ENCODE data around the gene COL18A1.

Gene COL18A1

DNA sequence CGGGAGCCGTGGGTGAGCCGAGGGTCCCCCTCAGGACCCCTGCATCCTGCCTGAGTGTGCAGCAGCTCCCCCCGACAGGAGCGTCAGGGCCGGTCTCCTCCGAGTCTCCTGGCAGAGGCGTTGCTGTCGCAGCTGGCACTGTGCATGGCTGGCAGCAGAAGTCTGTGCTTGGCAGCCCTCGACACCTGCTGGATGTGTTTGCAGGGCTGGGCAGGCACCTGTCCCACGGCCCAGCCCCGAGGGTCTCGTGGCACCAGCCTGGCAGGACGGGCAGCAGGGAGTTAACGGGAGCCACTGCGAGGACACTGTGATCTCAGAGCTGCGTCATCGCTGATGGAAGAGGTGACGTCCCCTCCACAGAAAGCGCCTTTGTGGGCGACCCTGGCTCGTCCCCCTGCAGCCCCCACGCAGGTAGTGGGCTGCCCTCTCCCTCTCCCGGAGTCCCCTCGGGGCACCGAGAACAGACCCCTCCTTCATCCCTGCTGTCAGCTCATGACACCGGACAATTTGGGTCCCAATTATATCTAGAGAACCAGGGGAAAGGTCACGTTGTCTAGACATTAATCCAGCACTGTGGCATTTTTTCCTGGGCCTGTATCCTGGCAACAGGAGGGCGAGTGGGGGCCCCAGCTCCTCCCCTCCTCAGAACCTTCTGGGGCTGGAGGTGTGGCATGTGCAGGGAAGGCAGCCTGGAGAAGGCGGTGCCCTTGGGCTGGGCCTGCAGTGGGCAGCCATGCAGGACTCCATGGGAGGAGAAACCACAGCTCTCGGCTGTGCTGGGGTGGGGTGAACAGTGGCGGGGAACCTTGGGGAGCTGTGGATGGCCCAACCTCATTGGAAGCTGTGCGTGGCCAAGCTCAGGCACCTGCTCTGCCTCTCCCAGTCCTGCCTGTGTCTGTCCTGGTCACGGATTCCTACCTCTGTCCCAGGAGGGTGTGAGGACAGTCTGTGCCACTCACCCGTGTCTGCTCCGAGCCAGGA, 15.4 kb downstream of the COL18A1 start:
- Histone ChIP-seq H3K27ac (ENCODE audit: low read length) (no peak overlapping the region), H3K4me3 (ENCODE audit: low read depth in 1 of 2, low read length in 2 of 2) (no peak overlapping the region), H2AFZ (ENCODE audit: low read depth, low read length) (no peak overlapping the region), H3K4me1 (ENCODE audit: insufficient read depth, low read length) (no peaks in the 10 kb centered on the region), H3K4me2 (ENCODE audit: insufficient read depth, low read length) (no peak overlapping the region), H3K9ac (ENCODE audit: low read depth, low read length) (no peak overlapping the region), H3K36me3 (ENCODE audit: insufficient read depth, low read length) (no peaks in the 10 kb centered on the region), H3K79me2 (ENCODE audit: insufficient read depth, low read length) (no peaks in the 10 kb centered on the region), H3K27me3 (ENCODE audit: insufficient read depth, low read length, poor library complexity) (no peaks in the 10 kb centered on the region), H4K20me1 (ENCODE audit: insufficient read depth, low read length) (peaks cover 4% of the 10 kb centered on the region; the same call in 1 of the 2 replicates), H3K9me3 (ENCODE audit: insufficient read depth, low read length, severe bottlenecking) (no peaks in the 10 kb centered on the region)
- ATAC-seq (ENCODE audit: insufficient read depth, low read depth) (no peak), DNase-seq (no peak)
- TF ChIP-seq EZH2 (IDR thresholded peaks at IDR 0.05; ENCODE audit: borderline replicate concordance, low read depth, low read length, severe bottlenecking) = no peak
- TF ChIP-seq, protein P1, sequence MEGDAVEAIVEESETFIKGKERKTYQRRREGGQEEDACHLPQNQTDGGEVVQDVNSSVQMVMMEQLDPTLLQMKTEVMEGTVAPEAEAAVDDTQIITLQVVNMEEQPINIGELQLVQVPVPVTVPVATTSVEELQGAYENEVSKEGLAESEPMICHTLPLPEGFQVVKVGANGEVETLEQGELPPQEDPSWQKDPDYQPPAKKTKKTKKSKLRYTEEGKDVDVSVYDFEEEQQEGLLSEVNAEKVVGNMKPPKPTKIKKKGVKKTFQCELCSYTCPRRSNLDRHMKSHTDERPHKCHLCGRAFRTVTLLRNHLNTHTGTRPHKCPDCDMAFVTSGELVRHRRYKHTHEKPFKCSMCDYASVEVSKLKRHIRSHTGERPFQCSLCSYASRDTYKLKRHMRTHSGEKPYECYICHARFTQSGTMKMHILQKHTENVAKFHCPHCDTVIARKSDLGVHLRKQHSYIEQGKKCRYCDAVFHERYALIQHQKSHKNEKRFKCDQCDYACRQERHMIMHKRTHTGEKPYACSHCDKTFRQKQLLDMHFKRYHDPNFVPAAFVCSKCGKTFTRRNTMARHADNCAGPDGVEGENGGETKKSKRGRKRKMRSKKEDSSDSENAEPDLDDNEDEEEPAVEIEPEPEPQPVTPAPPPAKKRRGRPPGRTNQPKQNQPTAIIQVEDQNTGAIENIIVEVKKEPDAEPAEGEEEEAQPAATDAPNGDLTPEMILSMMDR (IDR thresholded peaks at IDR 0.05; ENCODE audit: borderline replicate concordance, extremely low read depth, low read length, poor library complexity, severe bottlenecking) = no peak

DNA sequence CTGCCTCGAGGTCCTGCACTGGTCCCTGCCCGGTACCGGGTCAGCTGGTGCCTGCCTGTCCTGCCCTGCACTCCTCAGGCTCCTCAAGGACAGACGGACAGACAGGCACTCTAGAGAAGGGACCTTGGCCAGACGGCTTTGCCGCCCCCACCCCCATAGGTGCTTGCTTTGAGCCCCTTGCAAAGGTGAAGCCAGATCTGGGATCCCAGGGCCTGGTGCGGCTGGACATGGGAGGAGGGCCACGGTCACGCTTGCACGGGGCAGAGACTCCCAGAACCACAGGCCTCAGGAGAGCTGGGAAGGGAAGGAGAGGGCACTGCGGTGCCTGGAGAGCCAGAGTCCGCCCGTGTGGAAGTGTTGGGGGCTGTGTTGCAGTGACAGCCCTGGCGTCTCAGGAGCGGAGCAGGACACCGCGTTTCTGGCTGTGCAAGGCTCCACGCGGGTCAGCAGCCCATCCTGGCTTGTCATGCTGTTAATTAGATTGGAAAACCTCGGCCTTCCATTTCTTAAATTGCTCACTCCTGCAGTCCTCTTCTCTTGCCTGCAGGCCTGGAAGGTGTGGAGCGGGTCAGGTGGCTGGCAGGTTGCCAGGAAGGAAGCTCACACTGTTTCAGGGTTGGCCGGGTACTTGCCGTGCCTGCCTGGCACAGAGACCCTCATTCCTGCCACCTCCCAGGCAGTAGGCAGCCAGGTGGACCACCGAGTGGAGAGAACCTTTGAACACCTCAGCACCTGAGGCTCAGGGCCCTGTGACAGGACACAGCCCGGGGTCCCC, 16.3 kb downstream of the COL18A1 start:
- TF ChIP-seq, protein P1 (IDR thresholded peaks at IDR 0.05; ENCODE audit: borderline replicate concordance, extremely low read depth, low read length, poor library complexity, severe bottlenecking) = no peak
- TF ChIP-seq EZH2 (IDR thresholded peaks at IDR 0.05; ENCODE audit: borderline replicate concordance, low read depth, low read length, severe bottlenecking) = no peak
- Histone ChIP-seq H3K36me3 (ENCODE audit: insufficient read depth, low read length) (no peaks in the 10 kb centered on the region), H2AFZ (ENCODE audit: low read depth, low read length) (no peak overlapping the region), H3K9me3 (ENCODE audit: insufficient read depth, low read length, severe bottlenecking) (no peaks in the 10 kb centered on the region), H3K27ac (ENCODE audit: low read length) (no peak overlapping the region), H3K79me2 (ENCODE audit: insufficient read depth, low read length) (no peaks in the 10 kb centered on the region), H3K4me2 (ENCODE audit: insufficient read depth, low read length) (no peak overlapping the region), H3K4me1 (ENCODE audit: insufficient read depth, low read length) (no peaks in the 10 kb centered on the region), H4K20me1 (ENCODE audit: insufficient read depth, low read length) (peaks cover 4% of the 10 kb centered on the region; the same call in 1 of the 2 replicates), H3K27me3 (ENCODE audit: insufficient read depth, low read length, poor library complexity) (no peaks in the 10 kb centered on the region), H3K4me3 (ENCODE audit: low read depth in 1 of 2, low read length in 2 of 2) (no peak overlapping the region), H3K9ac (ENCODE audit: low read depth, low read length) (no peak overlapping the region)
- DNase-seq = no peak
- ATAC-seq (ENCODE audit: insufficient read depth, low read depth) = no peak

DNA sequence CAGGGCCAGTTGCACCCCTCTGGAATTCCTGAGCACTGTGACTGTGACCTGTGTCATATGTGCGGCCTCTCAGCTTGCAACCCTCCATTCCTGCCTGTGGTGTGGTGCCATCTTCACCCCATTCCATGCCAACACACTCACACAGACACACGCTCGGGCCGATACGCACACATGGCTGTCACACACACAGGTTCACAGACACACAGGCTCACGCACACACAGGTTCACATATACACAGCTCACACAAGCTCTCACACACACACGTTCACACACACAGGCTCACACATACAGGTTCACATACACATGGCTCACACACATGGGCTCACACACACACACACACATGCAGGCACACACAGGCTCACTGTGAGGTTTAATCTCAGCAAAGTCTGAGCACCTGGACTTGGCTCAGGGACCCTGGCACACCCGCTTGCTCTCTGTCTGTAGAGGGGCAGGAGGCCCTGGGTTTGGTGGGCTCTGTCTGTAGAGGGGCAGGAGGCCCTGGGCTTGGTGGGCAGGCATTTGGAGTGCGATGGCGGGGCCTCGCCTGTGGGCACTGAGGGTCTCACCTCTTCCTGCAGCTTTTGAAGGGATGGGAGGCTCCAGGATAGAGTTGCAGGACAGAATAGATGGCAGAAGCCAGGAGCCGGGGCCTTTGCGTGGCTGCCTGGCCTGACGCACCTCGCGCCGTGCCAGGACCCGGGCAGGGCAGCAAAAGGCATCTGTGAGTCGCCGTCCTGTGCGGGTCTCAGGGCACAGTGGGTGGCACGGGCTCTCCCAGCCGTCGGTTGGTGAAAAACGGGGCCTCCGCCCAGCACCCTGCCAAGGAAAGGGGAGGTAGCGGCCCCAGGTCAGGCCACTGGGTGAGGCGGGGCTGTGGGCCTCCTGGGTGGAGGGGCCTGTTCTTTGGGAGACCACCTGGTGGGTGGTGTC, 17.1 kb downstream of the COL18A1 start:
- Histone ChIP-seq H3K27me3 (ENCODE audit: insufficient read depth, low read length, poor library complexity) (no peaks in the 10 kb centered on the region), H3K9ac (ENCODE audit: low read depth, low read length) (no peak overlapping the region), H3K79me2 (ENCODE audit: insufficient read depth, low read length) (no peaks in the 10 kb centered on the region), H3K4me1 (ENCODE audit: insufficient read depth, low read length) (no peaks in the 10 kb centered on the region), H3K36me3 (ENCODE audit: insufficient read depth, low read length) (no peaks in the 10 kb centered on the region), H4K20me1 (ENCODE audit: insufficient read depth, low read length) (peaks cover 4% of the 10 kb centered on the region; the same call in 1 of the 2 replicates), H3K4me2 (ENCODE audit: insufficient read depth, low read length) (no peak overlapping the region), H3K9me3 (ENCODE audit: insufficient read depth, low read length, severe bottlenecking) (no peaks in the 10 kb centered on the region), H3K27ac (ENCODE audit: low read length) (no peak overlapping the region), H3K4me3 (ENCODE audit: low read depth in 1 of 2, low read length in 2 of 2) (no peak overlapping the region), H2AFZ (ENCODE audit: low read depth, low read length) (no peak overlapping the region)
- TF ChIP-seq EZH2 (IDR thresholded peaks at IDR 0.05; ENCODE audit: borderline replicate concordance, low read depth, low read length, severe bottlenecking) = no peak
- DNase-seq (no peak), ATAC-seq (ENCODE audit: insufficient read depth, low read depth) (no peak)
